ENCODE measurements around the gene DHRS3.
"Not testable (repeated sequence)": the region's sequence is repeated elsewhere in the genome, so short reads cannot be mapped to it uniquely, and the experiment has no call there.

The DHRS3 gene

GRCh38 chr1:12617901-12618660, at the start of gene DHRS3:
TSS of gene DHRS3 (minus strand) at chr1:12618210. CDS start at chr1:12617348, 862 bp downstream.
- no peak for TF ChIP-seq CTCF (conservative IDR thresholded peaks at IDR 0.05; ENCODE audit: low read length)
- peak; percentile 86 for DNase-seq (ENCODE audit: low read depth)
- peak within 1 kb of the TSS; percentile 88 for H3K4me3 ChIP-seq (ENCODE audit: low read length)

GRCh38 chr1:12666141-12666735, 48.2 kb upstream of the DHRS3 start:
- no peak overlapping the region for H3K4me3 ChIP-seq (ENCODE audit: low read length)
- DNase-seq (ENCODE audit: low read depth) = no peak
- TF ChIP-seq CTCF (conservative IDR thresholded peaks at IDR 0.05; ENCODE audit: low read length) = no peak

GRCh38 chr1:12665511-12665910, 47.5 kb upstream of the DHRS3 start:
- H3K4me3 ChIP-seq (ENCODE audit: low read length) = no peak overlapping the region

GRCh38 chr1:12662556-12662955, 44.5 kb upstream of the DHRS3 start:
- no peak for DNase-seq (ENCODE audit: low read depth)
- TF ChIP-seq CTCF (conservative IDR thresholded peaks at IDR 0.05; ENCODE audit: low read length) = no peak
- H3K4me3 ChIP-seq (ENCODE audit: low read length) = no peak overlapping the region

More at GRCh38 chr1:12665511-12665910, 47.5 kb upstream of the DHRS3 start:
- DNase-seq (ENCODE audit: low read depth) = no peak
- TF ChIP-seq CTCF (conservative IDR thresholded peaks at IDR 0.05; ENCODE audit: low read length) = no peak

GRCh38 chr1:12661606-12662219, 43.7 kb upstream of the DHRS3 start:
- no peak for TF ChIP-seq CTCF (conservative IDR thresholded peaks at IDR 0.05; ENCODE audit: low read length)
- H3K4me3 ChIP-seq (ENCODE audit: low read length) = no peak overlapping the region
- DNase-seq (ENCODE audit: low read depth) = no peak

GRCh38 chr1:12658531-12659453, 40.8 kb upstream of the DHRS3 start:
- no peak overlapping the region for H3K4me3 ChIP-seq (ENCODE audit: low read length)
- DNase-seq (ENCODE audit: low read depth) = peak; percentile 66
- peak; percentile 98 for TF ChIP-seq CTCF (conservative IDR thresholded peaks at IDR 0.05; ENCODE audit: low read length)

GRCh38 chr1:12657885-12658512, 40.0 kb upstream of the DHRS3 start:
- not testable (repeated sequence) for DNase-seq (ENCODE audit: low read depth)

More at GRCh38 chr1:12657885-12658512, 40.0 kb upstream of the DHRS3 start:
- H3K4me3 ChIP-seq (ENCODE audit: low read length) = not testable (repeated sequence)
